RPMI8226 (cell line): ENCODE results near the gene SLC25A21.
"Not testable (repeated sequence)": the region's sequence is repeated elsewhere in the genome, so short reads cannot be mapped to it uniquely, and the experiment has no call there.

ENCODE experiments used
- DNase-seq: peaks from one replicate; pipeline ENCODE4 v3.0.0-alpha.2; 2015

SLC25A21 gene

DNA sequence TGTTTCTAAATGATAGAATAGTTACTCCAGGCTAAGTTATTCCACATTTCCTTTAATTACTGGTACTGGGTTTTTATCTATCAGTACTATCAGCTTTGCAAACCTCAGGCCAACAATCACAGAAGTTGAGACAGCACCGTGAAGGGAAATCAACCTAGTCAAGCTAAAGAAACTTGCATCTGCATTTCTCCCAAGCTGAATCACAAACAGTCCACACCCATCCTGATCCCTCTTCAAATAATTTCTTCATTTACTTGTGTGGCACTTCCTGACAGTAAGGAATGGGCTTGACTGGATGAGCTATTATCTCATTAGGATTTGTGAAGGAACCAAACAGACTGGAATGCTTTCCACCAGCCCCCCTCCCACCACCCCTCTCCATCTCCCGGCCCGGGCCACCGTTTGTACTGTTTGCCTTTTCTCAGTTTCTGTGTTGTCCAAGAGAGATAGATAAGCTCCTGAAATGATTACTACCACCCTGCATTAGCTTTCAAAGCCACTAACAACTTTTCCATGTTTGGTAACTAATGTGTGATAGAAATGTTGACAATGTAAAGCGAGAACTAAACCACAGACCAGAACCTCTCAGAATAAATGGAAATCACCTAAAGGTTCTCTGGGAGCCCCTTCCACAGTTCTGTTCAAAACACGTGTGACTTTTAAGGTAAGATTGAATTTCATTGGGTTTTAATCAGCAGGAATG, 236.3 kb downstream of the SLC25A21 start:
- no peak for DNase-seq

DNA sequence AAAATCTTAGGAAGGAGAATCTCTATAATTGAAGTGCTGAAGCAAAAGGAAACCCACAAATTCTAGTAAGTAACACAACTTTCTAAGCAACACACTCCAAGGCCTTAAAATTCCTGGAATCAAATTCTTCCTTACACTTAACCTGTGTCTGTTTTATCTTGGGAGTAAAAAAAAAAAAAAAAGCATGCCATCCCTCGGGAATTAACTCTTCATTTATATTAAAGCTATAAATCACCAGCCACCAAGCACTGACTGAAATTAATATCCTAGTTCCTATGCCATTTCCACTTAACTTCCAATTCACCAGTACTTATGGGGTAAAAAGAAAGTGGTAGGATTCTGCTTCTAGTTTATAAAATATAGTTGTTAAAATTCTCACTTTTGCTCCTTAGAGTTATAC, 238.1 kb downstream of the SLC25A21 start:
- no peak for DNase-seq

DNA sequence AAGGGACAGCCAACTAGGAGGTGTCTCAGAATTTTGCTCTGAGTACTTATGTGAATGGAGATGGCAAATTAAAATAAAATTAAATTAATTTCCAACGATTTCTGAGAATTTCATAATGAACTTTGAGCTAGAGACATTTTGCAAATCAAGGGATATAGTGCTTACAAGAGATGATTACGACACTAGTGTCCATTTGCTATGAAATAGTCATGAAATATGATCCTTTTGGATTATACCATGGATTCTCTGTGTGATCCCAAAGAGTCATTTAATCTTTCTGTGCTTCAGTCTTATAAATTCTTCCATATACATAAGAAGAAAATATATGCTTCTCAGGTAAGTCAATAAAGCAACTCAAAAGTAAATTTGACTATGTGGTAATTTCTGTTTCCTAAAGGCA, 240.6 kb downstream of the SLC25A21 start:
- DNase-seq = no peak

- no peak for DNase-seq
Observed at GRCh38 chr14:36928432-36928831, 244.0 kb downstream of the SLC25A21 start.

DNA sequence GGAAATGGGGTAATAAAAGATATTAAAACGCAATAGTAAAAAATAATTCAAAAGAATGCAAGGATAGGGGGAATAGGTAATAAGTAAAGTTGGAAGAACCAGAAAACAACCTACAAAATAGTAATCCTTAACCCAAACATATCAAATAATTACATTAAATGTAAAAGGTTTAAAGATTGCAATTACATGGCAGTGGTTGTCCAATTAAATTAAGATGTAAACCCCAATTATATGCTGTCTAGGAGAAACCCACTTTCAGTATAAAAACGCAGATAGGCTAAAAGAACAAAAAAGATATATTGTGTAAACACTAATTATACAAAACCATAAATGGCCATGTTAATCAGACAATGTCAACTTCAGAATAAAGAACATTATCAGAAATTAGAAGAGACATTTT, 247.3 kb downstream of the SLC25A21 start:
- DNase-seq = no peak

DNA sequence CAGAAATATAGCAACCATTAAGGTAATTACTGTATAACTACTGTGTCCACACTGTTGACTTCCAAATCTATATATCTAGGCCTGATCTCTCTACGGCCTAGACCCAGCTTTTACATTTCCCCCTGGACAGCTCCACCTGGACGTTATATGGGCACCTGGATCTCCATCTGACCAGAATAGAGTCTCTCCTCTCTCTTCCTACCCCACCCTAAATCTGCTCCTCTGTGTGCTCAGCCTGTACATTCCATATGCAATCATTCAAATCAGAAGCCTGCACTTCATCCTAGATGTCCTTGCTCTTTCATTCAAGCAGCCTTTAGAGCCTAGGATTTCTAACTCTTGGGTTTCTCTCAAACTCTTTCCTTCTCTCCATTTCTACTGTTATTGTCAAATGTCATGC, 255.7 kb downstream of the SLC25A21 start:
- no peak for DNase-seq

DNA sequence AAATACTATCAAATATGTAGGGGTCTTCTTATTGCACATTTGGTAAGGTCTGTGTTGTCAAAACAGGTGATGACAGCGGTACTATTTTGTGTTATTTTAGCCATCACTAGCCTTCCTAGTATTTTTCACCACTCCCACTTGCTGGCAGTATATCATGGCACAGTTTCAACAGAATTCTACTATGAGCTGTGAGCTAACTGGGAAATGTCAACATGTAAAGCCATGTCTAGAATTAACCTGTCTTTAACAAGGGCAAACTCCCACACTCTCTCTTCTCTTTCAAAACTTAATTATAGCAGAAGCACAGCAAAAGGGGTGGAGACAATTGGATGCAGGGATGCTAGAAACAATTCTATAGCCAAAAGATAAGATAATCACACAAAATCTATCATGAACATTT, 257.3 kb downstream of the SLC25A21 start:
- DNase-seq = no peak

DNA sequence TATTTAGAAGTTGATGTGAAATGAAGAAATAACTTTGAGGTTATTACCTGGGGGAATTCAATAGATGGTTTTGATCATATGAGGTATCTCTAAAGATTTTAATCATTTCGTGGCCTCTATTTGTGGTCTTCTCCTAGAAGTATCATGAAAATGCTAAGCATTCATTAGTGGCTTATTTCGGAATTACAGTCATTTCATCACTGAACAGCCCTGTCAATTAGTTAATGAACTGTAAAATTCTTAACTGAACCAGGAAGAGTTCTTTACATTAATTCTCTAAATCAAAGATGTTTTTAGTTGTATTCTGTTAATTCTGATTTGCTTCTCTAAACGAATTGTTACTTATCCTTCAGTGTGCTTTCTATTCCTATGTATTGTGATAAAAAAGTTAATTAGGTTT, 261.8 kb downstream of the SLC25A21 start:
- DNase-seq = no peak

- DNase-seq = no peak
Observed at GRCh38 chr14:36905272-36905888, 267.0 kb downstream of the SLC25A21 start.

GRCh38 chr14:36901861-36902260, 270.5 kb downstream of the SLC25A21 start:
- DNase-seq = no peak

- no peak for DNase-seq
Observed at GRCh38 chr14:36900846-36901245, 271.6 kb downstream of the SLC25A21 start.

GRCh38 chr14:36896300-36896699, 276.1 kb downstream of the SLC25A21 start:
- not testable (repeated sequence) for DNase-seq

DNA sequence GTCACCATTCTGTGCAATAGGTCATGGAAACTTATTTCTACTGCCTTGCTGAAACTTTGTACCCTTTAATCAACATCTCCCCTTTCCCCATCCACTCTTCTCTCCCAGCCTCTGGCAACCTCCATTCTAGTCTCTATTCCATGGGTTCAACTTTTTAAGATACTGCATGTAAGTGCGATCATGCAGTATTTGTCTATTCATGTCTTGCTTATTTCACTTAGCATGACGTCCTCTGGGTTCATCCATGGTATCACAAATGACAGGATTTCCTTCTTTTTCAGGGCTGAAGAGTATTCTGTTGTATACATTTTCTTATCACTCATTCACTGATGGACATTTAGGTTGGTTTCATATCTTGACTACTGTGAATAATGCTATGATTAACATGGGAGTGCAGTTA, 288.4 kb downstream of the SLC25A21 start:
- DNase-seq = no peak

DNA sequence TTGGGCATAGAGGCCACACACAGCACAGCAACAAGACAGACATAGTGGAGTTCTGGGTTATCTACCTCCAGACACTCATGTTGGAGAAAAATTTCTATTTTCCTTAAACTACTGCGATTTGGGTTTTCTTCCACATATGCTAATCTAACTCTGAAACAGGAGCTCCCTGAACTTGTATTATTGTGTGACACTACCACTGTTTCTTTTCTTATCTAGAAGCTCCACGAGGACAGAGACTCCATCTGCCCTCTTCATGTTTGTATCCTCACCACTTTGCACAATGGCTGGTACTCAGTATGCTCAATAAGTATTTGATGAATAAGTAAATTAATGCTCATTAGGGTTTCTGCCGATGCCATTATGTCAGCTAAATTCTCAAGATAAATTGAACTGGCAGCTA, 292.1 kb downstream of the SLC25A21 start:
- no peak for DNase-seq

DNA sequence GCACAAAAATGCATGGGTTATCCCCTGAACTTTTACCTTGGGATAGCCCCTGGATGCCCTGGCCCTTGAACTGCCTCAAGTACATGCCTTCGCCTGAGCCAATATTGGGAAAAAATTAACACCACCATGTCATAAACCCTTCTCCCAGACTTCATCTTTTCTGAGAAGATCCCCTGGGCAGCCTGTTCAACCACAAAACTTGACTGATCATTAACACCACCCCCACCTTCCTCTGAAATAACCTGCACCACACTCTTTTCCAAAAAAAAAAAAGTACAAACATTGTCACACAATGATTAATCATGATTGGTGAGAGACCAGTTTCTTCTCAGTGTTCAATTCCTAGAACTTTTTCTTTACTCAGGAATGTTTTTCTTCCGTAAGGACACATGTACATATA, 292.8 kb downstream of the SLC25A21 start:
- DNase-seq = no peak

DNA sequence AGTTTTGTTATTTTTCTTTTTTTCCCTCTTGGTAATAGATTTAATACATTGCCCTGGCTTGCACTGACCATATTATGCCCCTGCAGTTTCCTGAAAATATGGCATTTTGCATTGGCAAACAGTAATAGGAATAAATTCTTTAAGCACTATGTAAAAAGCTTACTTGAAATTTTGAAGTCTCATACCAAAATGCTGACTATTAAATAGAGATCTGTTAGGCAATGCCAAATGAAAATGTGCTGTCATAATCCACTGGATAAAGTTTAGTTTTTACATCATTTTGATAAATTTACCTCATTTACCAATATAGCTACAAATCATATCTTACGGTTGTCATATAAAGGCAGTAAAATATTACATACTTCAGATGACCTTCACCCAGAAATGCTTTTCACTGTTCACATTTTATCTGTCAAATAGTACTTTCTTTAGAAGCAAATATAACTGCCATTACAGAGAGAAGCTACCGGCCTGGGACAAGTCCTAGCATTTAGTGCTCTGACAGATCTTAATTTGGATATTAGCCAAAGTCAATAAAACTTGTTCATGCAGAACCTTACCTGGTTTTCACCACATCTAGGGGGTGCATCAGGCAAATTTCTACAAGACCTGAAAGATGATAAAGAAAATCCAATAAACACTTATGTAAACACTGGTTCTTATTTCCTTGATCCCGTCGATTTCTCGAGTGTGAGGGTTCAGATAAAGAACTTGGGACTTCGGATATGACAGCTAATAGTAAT, 297.8 kb downstream of the SLC25A21 start:
- DNase-seq = no peak

DNA sequence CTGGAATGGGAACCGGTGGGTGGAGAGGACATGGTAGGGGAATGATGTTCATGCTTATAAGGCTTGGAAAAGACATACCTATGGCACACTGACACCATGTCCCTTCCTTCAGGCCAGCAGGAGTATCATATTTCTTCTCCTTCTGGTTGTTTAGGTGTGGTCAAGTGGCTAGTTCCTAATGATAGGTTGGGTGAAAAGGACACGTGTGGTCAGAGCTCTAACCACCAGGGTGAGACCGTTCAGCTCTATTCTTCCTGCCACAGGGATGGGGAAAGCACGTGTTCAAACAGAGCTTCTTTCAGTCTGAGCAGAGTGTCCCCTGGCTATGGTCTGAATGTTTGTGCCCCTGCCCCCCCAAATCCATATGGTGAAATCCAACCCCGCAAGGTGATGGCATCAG, 301.6 kb downstream of the SLC25A21 start:
- DNase-seq = no peak

- no peak for DNase-seq
Observed at GRCh38 chr14:36869125-36869524, 303.3 kb downstream of the SLC25A21 start.

GRCh38 chr14:36866867-36867266, 305.5 kb downstream of the SLC25A21 start:
- no peak for DNase-seq

GRCh38 chr14:36863271-36863670, 309.1 kb downstream of the SLC25A21 start:
- no peak for DNase-seq

GRCh38 chr14:36862237-36862636, 310.2 kb downstream of the SLC25A21 start:
- DNase-seq = not testable (repeated sequence)

GRCh38 chr14:36860831-36861230, 311.6 kb downstream of the SLC25A21 start:
- DNase-seq = no peak

DNA sequence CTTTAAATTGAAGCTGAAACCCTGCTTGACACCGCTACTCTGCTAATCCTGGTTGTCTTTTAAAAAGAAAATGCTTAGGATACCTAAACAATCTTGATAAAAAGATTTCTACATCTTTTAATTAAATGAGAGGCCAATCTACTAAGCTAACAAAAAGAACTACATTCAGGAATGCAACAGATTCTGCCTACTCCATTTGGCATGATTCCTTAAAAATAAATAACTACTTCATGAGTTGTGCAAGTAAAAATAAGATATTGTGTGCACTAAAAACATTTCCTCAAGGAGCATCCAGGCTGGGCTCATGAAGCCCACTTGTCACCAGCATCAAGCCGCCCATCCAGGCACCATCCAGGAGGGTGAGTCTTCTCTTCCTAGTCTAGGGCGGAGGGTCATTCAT, 313.3 kb downstream of the SLC25A21 start:
- DNase-seq = no peak

- DNase-seq = no peak
Observed at GRCh38 chr14:36857842-36858445, 314.5 kb downstream of the SLC25A21 start.
